SHP77 treated with DMSO at 0.1 percent for 48 hours (cell line): ENCODE results near the gene NLRP10.
"Not testable (repeated sequence)": the region's sequence is repeated elsewhere in the genome, so short reads cannot be mapped to it uniquely, and the experiment has no call there.

Experiments
- DNase-seq: peaks from one replicate; lab custom pipeline; 2025; lab: John Stamatoyannopoulos, UW

The NLRP10 gene, protein sequence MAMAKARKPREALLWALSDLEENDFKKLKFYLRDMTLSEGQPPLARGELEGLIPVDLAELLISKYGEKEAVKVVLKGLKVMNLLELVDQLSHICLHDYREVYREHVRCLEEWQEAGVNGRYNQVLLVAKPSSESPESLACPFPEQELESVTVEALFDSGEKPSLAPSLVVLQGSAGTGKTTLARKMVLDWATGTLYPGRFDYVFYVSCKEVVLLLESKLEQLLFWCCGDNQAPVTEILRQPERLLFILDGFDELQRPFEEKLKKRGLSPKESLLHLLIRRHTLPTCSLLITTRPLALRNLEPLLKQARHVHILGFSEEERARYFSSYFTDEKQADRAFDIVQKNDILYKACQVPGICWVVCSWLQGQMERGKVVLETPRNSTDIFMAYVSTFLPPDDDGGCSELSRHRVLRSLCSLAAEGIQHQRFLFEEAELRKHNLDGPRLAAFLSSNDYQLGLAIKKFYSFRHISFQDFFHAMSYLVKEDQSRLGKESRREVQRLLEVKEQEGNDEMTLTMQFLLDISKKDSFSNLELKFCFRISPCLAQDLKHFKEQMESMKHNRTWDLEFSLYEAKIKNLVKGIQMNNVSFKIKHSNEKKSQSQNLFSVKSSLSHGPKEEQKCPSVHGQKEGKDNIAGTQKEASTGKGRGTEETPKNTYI

DNA sequence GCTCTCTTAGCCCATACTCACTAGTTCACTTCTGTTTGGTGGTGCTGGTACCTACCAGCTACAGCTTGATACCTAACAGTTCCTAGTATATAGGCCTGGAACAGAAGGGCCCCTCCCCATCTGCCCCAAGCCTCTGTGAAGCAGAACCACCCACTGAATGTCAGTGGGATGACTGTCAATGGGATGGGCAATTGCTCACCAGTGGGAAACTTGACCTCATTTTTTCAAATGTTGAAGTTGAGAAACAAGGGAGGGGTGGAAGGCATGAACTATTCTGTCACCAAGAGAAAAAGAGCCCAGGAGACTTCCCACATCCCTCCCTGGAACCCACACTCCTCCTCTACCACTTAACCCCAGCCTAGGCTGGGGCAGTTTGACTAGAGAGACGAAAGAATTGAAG, at the start of gene NLRP10:
Gene NLRP10, minus strand, starts transcription at position 62 of the 400 bp plus-strand sequence. CDS start 1,952 bp downstream, outside the sequence.
- DNase-seq: no peak

GRCh38 chr11:8013833-8014232, 48.6 kb upstream of the NLRP10 start:
- DNase-seq: no peak

DNA sequence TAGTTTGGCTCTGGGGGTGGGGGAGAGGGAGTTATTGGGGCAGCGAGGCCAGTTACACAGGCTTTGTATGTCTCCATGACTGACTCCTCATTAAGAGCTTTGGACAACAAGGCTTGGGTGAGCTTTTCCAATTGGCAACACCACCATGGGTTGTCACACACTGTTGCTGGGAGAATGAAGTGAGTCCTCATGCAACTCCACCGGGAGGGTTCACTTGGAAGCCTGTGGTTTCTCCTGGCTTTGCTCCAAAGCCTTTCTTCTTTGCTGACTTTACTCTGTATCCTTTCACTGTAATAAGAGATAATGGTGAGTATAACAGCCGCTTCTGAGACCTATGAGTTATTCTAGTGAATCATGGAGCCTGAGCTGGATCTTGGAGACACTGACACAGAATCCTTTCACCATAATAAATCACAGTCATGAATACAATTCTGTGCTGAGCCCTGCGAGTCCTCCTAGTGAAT, 46.8 kb upstream of the NLRP10 start:
- DNase-seq: no peak

DNA sequence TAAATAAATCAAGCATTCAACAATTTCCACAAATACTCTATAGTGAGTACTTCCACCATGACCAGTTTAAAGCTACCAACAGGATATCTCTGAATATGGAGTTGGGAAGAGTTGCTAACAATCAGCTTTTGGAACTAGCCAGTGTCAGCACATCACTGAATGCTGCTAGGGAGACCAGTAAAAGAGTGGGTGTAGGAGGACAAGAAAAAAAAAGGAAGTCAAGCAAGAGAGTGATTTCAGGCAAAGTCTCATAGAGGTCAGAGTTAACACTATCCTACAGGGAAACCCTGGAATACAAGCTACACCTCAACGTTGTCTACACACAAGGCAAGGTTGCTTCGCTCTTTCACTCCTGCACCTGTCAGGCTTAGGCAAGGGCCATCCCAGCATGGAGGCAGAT, 46.1 kb upstream of the NLRP10 start:
- no peak for DNase-seq

DNA sequence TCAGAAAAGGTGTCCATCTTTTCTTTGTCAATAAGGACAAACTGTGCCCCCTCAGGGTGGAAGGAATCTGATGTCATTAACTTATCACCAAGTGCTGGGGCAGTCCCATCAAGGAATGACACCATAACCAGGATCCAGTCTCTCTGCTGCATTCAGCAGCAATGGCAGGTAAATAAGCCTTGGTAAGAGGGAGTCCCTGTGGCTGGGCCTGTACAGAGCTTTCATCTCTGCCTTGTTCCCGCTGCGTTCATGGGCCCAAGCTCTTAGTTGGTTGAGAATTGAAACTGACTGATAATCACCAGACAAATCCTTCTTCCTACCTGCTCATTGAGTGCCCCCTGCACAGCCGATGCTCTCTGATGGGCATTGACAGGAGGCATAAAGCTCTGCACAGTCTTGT, 44.6 kb upstream of the NLRP10 start:
- DNase-seq: no peak

DNA sequence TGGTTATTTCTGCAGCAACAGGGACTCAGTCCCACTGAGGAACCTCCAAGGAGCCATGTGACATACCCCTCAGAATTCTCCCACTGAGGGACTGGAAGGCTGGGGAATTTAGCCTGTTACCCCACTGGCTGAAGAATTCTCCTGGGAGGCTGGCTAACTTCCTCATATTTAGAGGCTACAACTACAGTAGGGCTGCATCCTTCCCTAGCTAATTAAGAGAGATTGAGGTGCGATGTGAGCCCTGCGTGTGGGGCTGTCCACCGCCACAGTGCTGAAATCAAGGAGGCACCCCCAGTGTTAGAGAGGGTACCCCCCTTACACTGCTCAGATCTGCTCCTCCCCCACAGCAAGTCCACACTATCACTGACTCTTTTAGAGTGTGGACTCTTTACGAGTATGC, 43.0 kb upstream of the NLRP10 start:
- no peak for DNase-seq

DNA sequence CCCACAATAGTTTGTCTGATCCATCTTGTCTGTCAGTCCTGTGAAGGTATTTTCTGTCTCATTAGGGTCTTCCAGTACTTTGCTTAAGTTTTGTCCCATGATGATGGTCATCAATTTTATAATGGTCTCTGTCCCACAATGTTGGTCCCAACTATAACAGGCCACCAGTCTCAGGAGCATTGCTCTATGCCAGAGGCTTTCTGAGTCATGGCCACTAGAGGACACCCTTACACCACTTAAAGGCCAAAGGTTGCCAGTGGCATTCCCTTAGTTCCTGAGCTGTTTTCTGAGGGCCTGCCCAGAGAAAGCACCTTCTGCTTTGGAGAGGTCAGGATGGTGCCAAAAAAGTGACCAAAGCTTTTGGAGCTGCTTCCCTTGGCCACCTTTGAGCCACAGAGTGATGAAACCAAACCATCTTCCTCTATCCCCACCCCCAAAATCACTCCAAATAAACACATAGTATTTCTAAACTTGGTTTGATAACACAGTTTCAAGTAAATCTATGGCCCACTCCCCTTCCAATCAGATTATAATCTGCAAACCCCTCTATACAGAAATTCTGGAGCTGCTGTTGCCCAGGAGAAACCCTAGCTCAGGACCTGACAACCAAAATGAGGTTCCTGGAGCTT, 41.2 kb upstream of the NLRP10 start:
- no peak for DNase-seq

- no peak for DNase-seq
Measured at GRCh38 chr11:8005556-8005955, 40.3 kb upstream of the NLRP10 start.

- no peak for DNase-seq
Measured at GRCh38 chr11:8004008-8004407, 38.8 kb upstream of the NLRP10 start.

- no peak for DNase-seq
Measured at GRCh38 chr11:8003187-8003586, 37.9 kb upstream of the NLRP10 start.

GRCh38 chr11:8002676-8003075, 37.4 kb upstream of the NLRP10 start:
- DNase-seq: no peak

DNA sequence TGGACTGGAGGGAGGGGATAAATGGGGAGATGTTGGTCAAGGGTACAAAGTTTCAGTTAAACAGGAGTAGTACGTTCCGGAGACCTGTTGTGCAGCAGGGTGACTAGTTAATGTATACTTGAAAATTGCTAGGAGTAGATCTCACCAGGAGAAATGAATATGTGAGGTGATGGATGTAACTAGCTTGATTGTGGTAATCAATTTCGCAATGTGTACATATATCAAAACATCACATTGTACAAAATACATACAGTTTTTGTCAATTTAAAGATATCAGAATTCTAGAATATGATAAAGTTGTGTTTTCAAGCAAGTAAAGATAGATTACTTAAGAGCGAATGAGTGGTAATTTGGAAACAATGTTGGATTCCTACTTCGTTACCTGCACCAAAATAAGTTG, 35.1 kb upstream of the NLRP10 start:
- no peak for DNase-seq

- no peak for DNase-seq
Measured at GRCh38 chr11:7999795-8000194, 34.5 kb upstream of the NLRP10 start.

- DNase-seq: no peak
Measured at GRCh38 chr11:7994581-7995278, 29.5 kb upstream of the NLRP10 start.

- DNase-seq: not testable (repeated sequence)
Measured at GRCh38 chr11:7987560-7987883, 22.3 kb upstream of the NLRP10 start.

- DNase-seq: peak; percentile 82
Measured at GRCh38 chr11:7986768-7987559, 21.7 kb upstream of the NLRP10 start, which contains the start of gene EIF3F. EIF3F (plus strand) TSS chr11:7987337; CDS start chr11:7987353, 16 bp downstream.

DNA sequence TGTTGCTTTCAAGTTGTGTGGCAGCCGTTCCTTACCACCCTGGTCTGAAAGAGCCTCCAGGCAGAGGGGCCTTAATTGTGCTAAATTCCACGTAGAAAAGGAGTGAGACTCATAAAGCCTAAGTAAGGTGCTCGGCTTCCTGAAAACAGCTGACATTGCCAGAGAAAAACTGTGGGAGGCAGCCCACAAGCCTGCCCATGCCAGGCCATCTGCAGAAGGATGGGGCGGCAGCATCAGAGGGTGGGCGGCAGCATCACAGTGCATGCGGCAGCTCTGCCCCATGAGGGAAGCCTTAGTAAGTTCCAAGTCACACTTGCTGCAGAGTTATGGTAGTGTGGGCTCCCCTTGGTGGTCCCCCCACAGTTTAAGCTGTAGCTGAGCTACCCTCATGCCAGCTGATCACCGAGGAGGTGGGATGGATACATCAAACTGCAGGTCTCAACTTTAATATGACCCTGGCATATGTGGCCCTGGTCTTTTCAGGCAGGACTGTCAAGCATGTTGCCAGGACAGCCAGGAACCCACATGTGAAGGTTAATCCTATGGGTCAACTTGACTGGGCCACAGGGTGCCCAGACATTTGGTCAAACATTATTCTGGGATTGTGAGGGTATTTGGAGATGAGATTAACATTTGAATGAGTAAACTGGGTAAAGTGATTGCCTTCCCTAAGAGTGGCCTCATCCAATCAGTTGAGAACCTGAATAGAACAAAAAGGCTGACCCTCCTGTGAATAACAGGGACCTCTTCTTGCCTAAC, 18.8 kb upstream of the NLRP10 start:
- DNase-seq: no peak

- no peak for DNase-seq
Measured at GRCh38 chr11:7982582-7983119, 17.4 kb upstream of the NLRP10 start.

DNA sequence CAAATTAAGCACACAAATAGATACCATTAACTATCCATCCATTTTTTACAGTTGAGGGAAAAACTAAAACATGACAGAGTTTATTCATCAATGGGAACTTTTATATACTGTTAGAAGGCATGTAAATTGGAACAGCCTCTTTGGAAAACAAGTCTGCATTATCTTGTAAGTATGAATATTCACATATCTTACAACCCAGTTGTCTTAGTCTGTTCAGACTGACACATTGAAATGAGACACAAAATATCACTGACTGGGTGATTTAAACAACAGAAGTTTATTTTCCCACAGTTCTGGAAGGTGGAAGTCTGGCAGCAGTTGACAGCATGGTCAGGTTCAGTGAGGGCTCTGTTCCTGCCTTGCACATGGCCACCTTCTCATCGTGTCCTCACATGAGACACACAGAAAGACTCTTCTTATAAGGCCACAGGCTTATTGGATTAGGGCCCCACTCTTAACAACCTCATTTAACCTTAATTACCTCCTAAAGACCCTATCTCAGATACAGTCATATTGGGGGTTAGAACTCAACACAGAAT, 16.4 kb upstream of the NLRP10 start:
- DNase-seq: no peak

DNA sequence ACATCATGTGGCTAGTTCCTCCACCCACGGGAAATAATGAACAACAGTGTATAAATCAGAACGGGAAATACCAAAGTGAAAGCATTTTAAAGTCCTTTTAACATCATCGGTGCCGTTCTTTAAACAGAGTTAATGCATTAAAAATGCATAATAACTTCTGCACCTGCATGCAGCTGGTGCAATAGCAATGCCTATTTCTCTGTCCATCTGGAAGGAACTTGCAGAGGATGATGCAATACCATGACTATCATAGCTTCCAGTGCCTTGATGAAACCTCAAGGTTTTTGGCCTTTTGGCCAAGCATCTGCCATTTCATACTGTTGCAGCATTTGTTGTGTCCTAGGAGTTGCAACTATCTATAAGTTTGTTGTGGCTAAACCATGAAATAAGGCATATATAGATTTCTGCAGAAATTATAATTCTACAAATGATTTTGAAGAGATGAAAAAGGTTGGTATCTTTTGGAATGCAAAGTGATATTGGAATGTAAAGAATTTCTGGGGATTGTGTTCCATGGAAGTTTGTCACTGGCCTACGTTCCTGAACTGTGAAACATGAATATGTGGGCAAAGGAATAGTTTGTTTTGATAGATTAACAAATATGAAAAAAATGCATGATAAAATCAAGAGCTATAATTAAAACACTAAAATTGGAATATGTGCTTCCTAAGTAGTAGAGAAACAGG, 12.1 kb upstream of the NLRP10 start:
- DNase-seq: no peak
